SK-N-SH treated with all-trans-retinoic acid at 6 μM for 48 hours (cell line): ENCODE data around the gene ASIC4.

Experiments used
- ATAC-seq: fragments of 200-7000 bp; cut with Tn5 transposase; 3 replicates; pipeline ENCODE4 v1.9.1; 2020; ENCODE audit warnings: mild to moderate bottlenecking, moderate library complexity
- ARNTL ChIP-seq: fragments of 450-650 bp; formaldehyde crosslinking; IDR thresholded peaks from 2 replicates; pipeline ENCODE4 v1.5.0; 2020; ENCODE audit warnings: low read depth, mild to moderate bottlenecking, moderate library complexity, borderline replicate concordance
- CREB5 ChIP-seq: fragments of 250-450 bp; sonication (Bioruptor Pico); IDR thresholded peaks from 2 replicates; pipeline ENCODE4 v1.5.1; 2020; ENCODE audit warnings: low read depth, mild to moderate bottlenecking, moderate library complexity
- CSDC2 ChIP-seq: fragments of 250-450 bp; sonication (Bioruptor Pico); IDR thresholded peaks from 2 replicates; pipeline ENCODE4 v1.5.0; 2020; ENCODE audit warnings: mild to moderate bottlenecking, moderate library complexity
- CSRNP3 ChIP-seq: fragments of 250-450 bp; sonication (Bioruptor Pico); IDR thresholded peaks from 2 replicates; pipeline ENCODE4 v1.5.1; 2021; ENCODE audit warnings: mild to moderate bottlenecking, moderate library complexity
- ESRRG ChIP-seq: fragments of 250-450 bp; sonication (Bioruptor Pico); IDR thresholded peaks from 2 replicates; pipeline ENCODE4 v1.6.1; 2021; ENCODE audit warnings: mild to moderate bottlenecking
- GLIS3 ChIP-seq: fragments of 250-450 bp; sonication (Bioruptor Pico); IDR thresholded peaks from 2 replicates; pipeline ENCODE4 v1.5.0; 2020; ENCODE audit warnings: mild to moderate bottlenecking, moderate library complexity
- ISL1 ChIP-seq: fragments of 250-450 bp; sonication (Bioruptor Pico); IDR thresholded peaks from 2 replicates; pipeline ENCODE4 v2.1.2; 2022; ENCODE audit warnings: mild to moderate bottlenecking, moderate library complexity
- PATZ1 ChIP-seq: fragments of 250-450 bp; sonication (Bioruptor Pico); IDR thresholded peaks from 2 replicates; pipeline ENCODE4 v1.8.0; 2020; ENCODE audit warnings: mild to moderate bottlenecking, moderate library complexity, borderline replicate concordance
- POU6F1 ChIP-seq: fragments of 250-450 bp; sonication (Bioruptor Pico); IDR thresholded peaks from 2 replicates; pipeline ENCODE4 v1.8.0; 2021; ENCODE audit warnings: low read depth, mild to moderate bottlenecking, moderate library complexity, borderline replicate concordance
- PPARA ChIP-seq: fragments of 250-450 bp; sonication (Bioruptor Pico); IDR thresholded peaks from 2 replicates; pipeline ENCODE4 v1.5.0; 2020; ENCODE audit warnings: mild to moderate bottlenecking, borderline replicate concordance
- RARB ChIP-seq: fragments of 250-450 bp; sonication (Bioruptor Pico); IDR thresholded peaks from 2 replicates; pipeline ENCODE4 v1.8.0; 2021; ENCODE audit warnings: mild to moderate bottlenecking, moderate library complexity
- SNAI2 ChIP-seq: fragments of 250-450 bp; sonication (Bioruptor Pico); IDR thresholded peaks from 2 replicates; pipeline ENCODE4 v1.5.0; 2020; ENCODE audit warnings: mild to moderate bottlenecking, moderate library complexity
- TCF4 ChIP-seq: fragments of 250-450 bp; sonication (Bioruptor Pico); IDR thresholded peaks from 2 replicates; pipeline ENCODE4 v1.8.0; 2021; ENCODE audit warnings: mild to moderate bottlenecking, moderate library complexity, borderline replicate concordance
- TOX ChIP-seq: fragments of 250-450 bp; sonication (Bioruptor Pico); IDR thresholded peaks from 2 replicates; pipeline ENCODE4 v1.8.0; 2021; ENCODE audit warnings: mild to moderate bottlenecking, moderate library complexity, borderline replicate concordance
- TSHZ2 ChIP-seq: fragments of 250-450 bp; sonication (Bioruptor Pico); IDR thresholded peaks from 2 replicates; pipeline ENCODE4 v1.5.0; 2020; ENCODE audit warnings: mild to moderate bottlenecking, moderate library complexity
- ZC3H10 ChIP-seq: fragments of 250-450 bp; sonication (Bioruptor Pico); IDR thresholded peaks from 2 replicates; pipeline ENCODE4 v1.5.1; 2021; ENCODE audit warnings: mild to moderate bottlenecking, moderate library complexity
- ZFP3 ChIP-seq: fragments of 250-450 bp; sonication (Bioruptor Pico); IDR thresholded peaks from 2 replicates; pipeline ENCODE4 v1.5.0; 2020; ENCODE audit warnings: mild to moderate bottlenecking, moderate library complexity
- ZFP30 ChIP-seq: fragments of 450-650 bp; formaldehyde crosslinking; IDR thresholded peaks from 2 replicates; pipeline ENCODE4 v1.5.0; 2022; ENCODE audit warnings: mild to moderate bottlenecking, moderate library complexity
- ZNF565 ChIP-seq: fragments of 450-650 bp; formaldehyde crosslinking; conservative IDR thresholded peaks from 2 replicates; pipeline ENCODE4 v1.5.0; 2020; ENCODE audit warnings: low read depth, mild to moderate bottlenecking, moderate library complexity
- ZNF70 ChIP-seq: fragments of 450-650 bp; formaldehyde crosslinking; IDR thresholded peaks from 2 replicates; pipeline ENCODE4 v1.5.0; 2020; ENCODE audit warnings: mild to moderate bottlenecking, moderate library complexity
- ZNF8 ChIP-seq: fragments of 450-650 bp; formaldehyde crosslinking; IDR thresholded peaks from 2 replicates; pipeline ENCODE4 v1.5.0; 2020; ENCODE audit warnings: mild to moderate bottlenecking, moderate library complexity

Gene ASIC4

GRCh38 chr2:219556413-219556812, 42.1 kb downstream of the ASIC4 start (continued):
- TF ChIP-seq TSHZ2 (CRISPR knock-in tag), result no peak
- TF ChIP-seq ZNF8 (CRISPR knock-in tag), result no peak
- no peak for TF ChIP-seq ZNF565 (CRISPR knock-in tag)
- TF ChIP-seq TCF4 (CRISPR knock-in tag), result no peak

GRCh38 chr2:219557320-219557719, 43.0 kb downstream of the ASIC4 start:
- ATAC-seq, result no peak
- no peak for TF ChIP-seq PATZ1
- TF ChIP-seq ZC3H10 (CRISPR knock-in tag), result no peak
- no peak for TF ChIP-seq ZNF565 (CRISPR knock-in tag)
- TF ChIP-seq PPARA (CRISPR knock-in tag), result no peak
- TF ChIP-seq ZFP3 (CRISPR knock-in tag), result no peak
- TF ChIP-seq GLIS3, result no peak
- TF ChIP-seq RARB (CRISPR knock-in tag), result no peak
- TF ChIP-seq ZNF70 (CRISPR knock-in tag), result no peak
- no peak for TF ChIP-seq ISL1 (CRISPR knock-in tag)
- TF ChIP-seq TOX, result no peak
- no peak for TF ChIP-seq ZNF8 (CRISPR knock-in tag)
- no peak for TF ChIP-seq CSRNP3
- TF ChIP-seq CSDC2 (CRISPR knock-in tag), result no peak
- TF ChIP-seq TCF4 (CRISPR knock-in tag), result no peak
- TF ChIP-seq ESRRG (CRISPR knock-in tag), result no peak
- TF ChIP-seq ZFP30 (CRISPR knock-in tag), result no peak

GRCh38 chr2:219557791-219558785, 43.8 kb downstream of the ASIC4 start:
- no peak for TF ChIP-seq CREB5 (CRISPR knock-in tag)
- no peak for TF ChIP-seq ZFP3 (CRISPR knock-in tag)
- TF ChIP-seq ZNF8 (CRISPR knock-in tag), result no peak
- no peak for TF ChIP-seq ZNF70 (CRISPR knock-in tag)
- TF ChIP-seq POU6F1 (CRISPR knock-in tag), result no peak
- TF ChIP-seq ZC3H10 (CRISPR knock-in tag), result no peak
- TF ChIP-seq CSDC2 (CRISPR knock-in tag), result no peak
- no peak for TF ChIP-seq ARNTL
- TF ChIP-seq RARB (CRISPR knock-in tag), result no peak
- TF ChIP-seq ISL1 (CRISPR knock-in tag), result no peak
- TF ChIP-seq SNAI2, result no peak
- TF ChIP-seq ZNF565 (CRISPR knock-in tag), result no peak
- TF ChIP-seq, all 23 proteins: peak for 0
- ATAC-seq, result no peak
